ENCODE results near the gene C5orf58.

C5orf58 gene

GRCh38 chr5:170219615-170220014, 13.2 kb upstream of the C5orf58 start (continued):
- TF ChIP-seq ZNF26 (tag by site-specific recombination; IDR thresholded peaks at IDR 0.05) (no peak), ZNF2 (tag by site-specific recombination; IDR thresholded peaks at IDR 0.05) (no peak), ZBTB44 (tag by site-specific recombination; IDR thresholded peaks at IDR 0.05) (peak; percentile 32; the same call in 1 of the 2 replicates), ZNF362 (tag by site-specific recombination; IDR thresholded peaks at IDR 0.05) (no peak), ZNF521 (tag by site-specific recombination; IDR thresholded peaks at IDR 0.05) (no peak), ZNF626 (tag by site-specific recombination; IDR thresholded peaks at IDR 0.05) (no peak), ZNF398 (tag by site-specific recombination; IDR thresholded peaks at IDR 0.05) (0 out of 2 replicates have a peak, but pooled peaks have one; percentile 34), ZNF169 (tag by site-specific recombination; IDR thresholded peaks at IDR 0.05) (no peak), ZNF239 (tag by site-specific recombination; IDR thresholded peaks at IDR 0.05) (no peak), ZNF394 (tag by site-specific recombination; IDR thresholded peaks at IDR 0.05; ENCODE audit: borderline replicate concordance) (no peak), KLF1 (tag by site-specific recombination; IDR thresholded peaks at IDR 0.05) (no peak), ZFP69B (tag by site-specific recombination; IDR thresholded peaks at IDR 0.05) (no peak), ZBTB20 (tag by site-specific recombination; IDR thresholded peaks at IDR 0.05) (no peak), HIC1 (tag by site-specific recombination; IDR thresholded peaks at IDR 0.05) (0 out of 2 replicates have a peak, but pooled peaks have one; percentile 29), ZNF776 (tag by site-specific recombination; IDR thresholded peaks at IDR 0.05; ENCODE audit: borderline replicate concordance) (no peak), ZNF18 (tag by site-specific recombination; IDR thresholded peaks at IDR 0.05) (no peak), ZNF664 (tag by site-specific recombination; IDR thresholded peaks at IDR 0.05) (no peak), ZSCAN5A (tag by site-specific recombination; IDR thresholded peaks at IDR 0.05) (no peak), ZSCAN18 (tag by site-specific recombination; IDR thresholded peaks at IDR 0.05) (no peak), ZNF76 (tag by site-specific recombination; IDR thresholded peaks at IDR 0.05; ENCODE audit: borderline replicate concordance, low read depth) (no peak), BCL11A (tag by site-specific recombination; IDR thresholded peaks at IDR 0.05; ENCODE audit: low read depth) (no peak)
- TF ChIP-seq, protein P1, sequence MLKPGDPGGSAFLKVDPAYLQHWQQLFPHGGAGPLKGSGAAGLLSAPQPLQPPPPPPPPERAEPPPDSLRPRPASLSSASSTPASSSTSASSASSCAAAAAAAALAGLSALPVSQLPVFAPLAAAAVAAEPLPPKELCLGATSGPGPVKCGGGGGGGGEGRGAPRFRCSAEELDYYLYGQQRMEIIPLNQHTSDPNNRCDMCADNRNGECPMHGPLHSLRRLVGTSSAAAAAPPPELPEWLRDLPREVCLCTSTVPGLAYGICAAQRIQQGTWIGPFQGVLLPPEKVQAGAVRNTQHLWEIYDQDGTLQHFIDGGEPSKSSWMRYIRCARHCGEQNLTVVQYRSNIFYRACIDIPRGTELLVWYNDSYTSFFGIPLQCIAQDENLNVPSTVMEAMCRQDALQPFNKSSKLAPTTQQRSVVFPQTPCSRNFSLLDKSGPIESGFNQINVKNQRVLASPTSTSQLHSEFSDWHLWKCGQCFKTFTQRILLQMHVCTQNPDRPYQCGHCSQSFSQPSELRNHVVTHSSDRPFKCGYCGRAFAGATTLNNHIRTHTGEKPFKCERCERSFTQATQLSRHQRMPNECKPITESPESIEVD (tag by site-specific recombination; IDR thresholded peaks at IDR 0.05) = peak; percentile 66
- TF ChIP-seq, protein P2, sequence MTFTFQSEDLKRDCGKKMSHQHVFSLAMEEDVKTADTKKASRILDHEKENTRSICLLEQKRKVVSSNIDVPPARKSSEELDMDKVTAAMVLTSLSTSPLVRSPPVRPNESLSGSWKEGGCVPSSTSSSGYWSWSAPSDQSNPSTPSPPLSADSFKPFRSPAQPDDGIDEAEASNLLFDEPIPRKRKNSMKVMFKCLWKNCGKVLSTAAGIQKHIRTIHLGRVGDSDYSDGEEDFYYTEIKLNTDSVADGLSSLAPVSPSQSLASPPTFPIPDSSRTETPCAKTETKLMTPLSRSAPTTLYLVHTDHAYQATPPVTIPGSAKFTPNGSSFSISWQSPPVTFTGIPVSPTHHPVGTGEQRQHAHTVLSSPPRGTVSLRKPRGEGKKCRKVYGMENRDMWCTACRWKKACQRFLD (tag by site-specific recombination; IDR thresholded peaks at IDR 0.05) = no peak
